ENCODE data around the gene ATAD5.

The ATAD5 gene

GRCh38 chr17:30838202-30838807 is 6.5 kb downstream of the ATAD5 start:
- no peak for TF ChIP-seq CTCF (IDR thresholded peaks at IDR 0.05; ENCODE audit: low read depth, low read length, missing control alignments)
- no peak for DNase-seq (ENCODE audit: extremely low read depth, low read depth)
- no peak overlapping the region for H3K4me3 ChIP-seq (replicated peaks; ENCODE audit: low read depth, low read length)

- no peak for DNase-seq (ENCODE audit: extremely low read depth, low read depth)
- no peak for TF ChIP-seq CTCF (IDR thresholded peaks at IDR 0.05; ENCODE audit: low read depth, low read length, missing control alignments)
- no peak overlapping the region for H3K4me3 ChIP-seq (replicated peaks; ENCODE audit: low read depth, low read length)
These were observed 9.0 kb downstream of the ATAD5 start for GRCh38 chr17:30840771-30841170.

- no peak for TF ChIP-seq CTCF (IDR thresholded peaks at IDR 0.05; ENCODE audit: low read depth, low read length, missing control alignments)
- no peak for DNase-seq (ENCODE audit: extremely low read depth, low read depth)
- H3K4me3 ChIP-seq (replicated peaks; ENCODE audit: low read depth, low read length) = no peak overlapping the region
These were observed 16.3 kb downstream of the ATAD5 start for GRCh38 chr17:30848021-30848420.

GRCh38 chr17:30854146-30854545 is 22.4 kb downstream of the ATAD5 start:
- TF ChIP-seq CTCF (IDR thresholded peaks at IDR 0.05; ENCODE audit: low read depth, low read length, missing control alignments) = no peak
- no peak overlapping the region for H3K4me3 ChIP-seq (replicated peaks; ENCODE audit: low read depth, low read length)
- no peak for DNase-seq (ENCODE audit: extremely low read depth, low read depth)

- no peak for TF ChIP-seq CTCF (IDR thresholded peaks at IDR 0.05; ENCODE audit: low read depth, low read length, missing control alignments)
- DNase-seq (ENCODE audit: extremely low read depth, low read depth) = no peak
- H3K4me3 ChIP-seq (replicated peaks; ENCODE audit: low read depth, low read length) = no peak overlapping the region
These were observed 26.9 kb downstream of the ATAD5 start for GRCh38 chr17:30858556-30859250.

GRCh38 chr17:30864636-30865035 is 32.9 kb downstream of the ATAD5 start:
- TF ChIP-seq CTCF (IDR thresholded peaks at IDR 0.05; ENCODE audit: low read depth, low read length, missing control alignments) = no peak
- no peak for DNase-seq (ENCODE audit: extremely low read depth, low read depth)
- H3K4me3 ChIP-seq (replicated peaks; ENCODE audit: low read depth, low read length) = no peak overlapping the region
